Thyroid gland (tissue), 4 donors: ENCODE results near the gene ACTL10.

Experiments used
- POLR2A ChIP-seq, 2 donors: fragments of 450-650 bp; IDR thresholded peaks; one replicate each; pipeline ENCODE4 v1.6.1; 2017; ENCODE audit warnings: antibody characterized with exemption in 2 of 2, mild to moderate bottlenecking in 2 of 2, moderate library complexity in 1 of 2
- TF ChIP-seq, protein P1 (sequence below), 6 experiments: fragments of 200-600 bp in 3 of 6; fragments of 450-650 bp in 3 of 6; sonication (generic) in 3 of 6; IDR thresholded peaks; one replicate each; pipeline ENCODE4 v1.5.1; 2016 to 2019; ENCODE audit warnings: antibody characterized with exemption in 6 of 6, mild to moderate bottlenecking in 2 of 6, inconsistent platforms in 1 of 6, moderate library complexity in 1 of 6

DNA sequence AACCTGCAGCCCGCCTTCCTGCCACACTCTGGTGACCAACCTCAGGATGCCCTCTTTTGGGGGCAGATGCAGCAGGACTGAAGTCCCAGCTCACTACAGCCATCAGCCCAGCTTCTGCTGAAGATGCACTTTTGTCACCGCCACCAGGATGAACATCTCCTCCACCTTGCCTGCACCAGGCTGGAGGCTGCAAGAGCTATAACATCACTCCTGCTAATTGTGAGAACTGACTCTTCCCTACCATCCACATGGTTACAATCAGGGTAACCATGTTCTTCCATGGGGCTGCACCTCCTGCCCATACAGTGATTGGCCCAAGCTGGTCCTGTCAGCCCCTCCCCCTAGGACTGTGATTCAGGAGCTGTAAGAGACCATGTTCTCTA lies 2.0 kb upstream of the ACTL10 start:
- no peak for TF ChIP-seq POLR2A (IDR thresholded peaks at IDR 0.05)
- TF ChIP-seq, protein P1, sequence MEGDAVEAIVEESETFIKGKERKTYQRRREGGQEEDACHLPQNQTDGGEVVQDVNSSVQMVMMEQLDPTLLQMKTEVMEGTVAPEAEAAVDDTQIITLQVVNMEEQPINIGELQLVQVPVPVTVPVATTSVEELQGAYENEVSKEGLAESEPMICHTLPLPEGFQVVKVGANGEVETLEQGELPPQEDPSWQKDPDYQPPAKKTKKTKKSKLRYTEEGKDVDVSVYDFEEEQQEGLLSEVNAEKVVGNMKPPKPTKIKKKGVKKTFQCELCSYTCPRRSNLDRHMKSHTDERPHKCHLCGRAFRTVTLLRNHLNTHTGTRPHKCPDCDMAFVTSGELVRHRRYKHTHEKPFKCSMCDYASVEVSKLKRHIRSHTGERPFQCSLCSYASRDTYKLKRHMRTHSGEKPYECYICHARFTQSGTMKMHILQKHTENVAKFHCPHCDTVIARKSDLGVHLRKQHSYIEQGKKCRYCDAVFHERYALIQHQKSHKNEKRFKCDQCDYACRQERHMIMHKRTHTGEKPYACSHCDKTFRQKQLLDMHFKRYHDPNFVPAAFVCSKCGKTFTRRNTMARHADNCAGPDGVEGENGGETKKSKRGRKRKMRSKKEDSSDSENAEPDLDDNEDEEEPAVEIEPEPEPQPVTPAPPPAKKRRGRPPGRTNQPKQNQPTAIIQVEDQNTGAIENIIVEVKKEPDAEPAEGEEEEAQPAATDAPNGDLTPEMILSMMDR (IDR thresholded peaks at IDR 0.05): no peak
